Bronchial epithelial cell (primary cell): Measurements from ENCODE around the gene PPP1R12B. TPM values are rescaled to one million over a fixed set of nuclear protein-coding genes. Genes with fewer than 3 reads are reported as not detected.
"Not testable (repeated sequence)": the region's sequence is repeated elsewhere in the genome, so short reads cannot be mapped to it uniquely, and the experiment has no call there.

ENCODE experiments used
- DNase-seq: peaks from one replicate; pipeline ENCODE4 v3.0.0-alpha.2; 2010; ENCODE audit warnings: low read depth
- FAIRE-seq: peaks from 2 replicates; lab custom pipeline; 2011; peaks lifted over from hg19 to GRCh38; lab: Jason Lieb, UNC
- H3K27me3 ChIP-seq: 2 replicates; pipeline ENCODE4 v1.5.1; 2011; ENCODE audit warnings: low read length; ENCODE audit not compliant: control insufficient read depth, insufficient read depth
- H3K36me3 ChIP-seq: 2 replicates; pipeline ENCODE4 v1.5.1; 2011; ENCODE audit warnings: low read length; ENCODE audit not compliant: control insufficient read depth, insufficient read depth
- H3K4me3 ChIP-seq: 2 replicates; pipeline ENCODE4 v1.5.1; 2011; ENCODE audit warnings: mild to moderate bottlenecking, low read depth, low read length, control low read depth
- CTCF ChIP-seq: IDR thresholded peaks from 2 replicates; pipeline ENCODE4 v1.5.1; 2011; ENCODE audit warnings: mild to moderate bottlenecking, moderate library complexity, low read length, control low read depth, inconsistent platforms; ENCODE audit not compliant: insufficient read depth, severe bottlenecking
- total RNA-seq: library from RNA; depleted of rRNA; stranded (reverse); fragments of >200 nt; gene quantifications from 2 replicates; pipeline ENCODE4 v1.2.1, GENCODE V29; 2014

PPP1R12B gene
- total RNA-seq, 1 donor from 2014 or later = 8.7 TPM

GRCh38 chr1:202638019-202638700 lies 289.7 kb downstream of the PPP1R12B start:
- Histone ChIP-seq H3K4me3 (no peak overlapping the region), H3K27me3 (peaks cover 18% of the 10 kb centered on the region), H3K36me3 (no peaks in the 10 kb centered on the region)
- FAIRE-seq (no peak), DNase-seq (no peak)
- TF ChIP-seq CTCF = no peak

- H3K27me3 ChIP-seq = peaks cover 20% of the 10 kb centered on the region
- FAIRE-seq, DNase-seq, H3K36me3 ChIP-seq, H3K4me3 ChIP-seq: not testable (repeated sequence)
Measured at GRCh38 chr1:202638701-202639305, 290.3 kb downstream of the PPP1R12B start.

- DNase-seq (no peak), FAIRE-seq (no peak)
- Histone ChIP-seq H3K27me3 (peaks cover 27% of the 10 kb centered on the region), H3K4me3 (no peak overlapping the region), H3K36me3 (no peaks in the 10 kb centered on the region)
- TF ChIP-seq CTCF = no peak
Measured at GRCh38 chr1:202639500-202639899, 291.0 kb downstream of the PPP1R12B start.

- Histone ChIP-seq H3K4me3 (no peak overlapping the region), H3K27me3 (peaks cover 38% of the 10 kb centered on the region), H3K36me3 (no peaks in the 10 kb centered on the region)
- DNase-seq (no peak), FAIRE-seq (no peak)
- TF ChIP-seq CTCF = no peak
Measured at GRCh38 chr1:202642212-202642611, 293.7 kb downstream of the PPP1R12B start.

Other genes starting within 250 kb of the PPP1R12B start
- gene GPR37L1, start 225.8 kb upstream of the PPP1R12B start, total RNA-seq = under 0.01 TPM in 1 of 2 replicates, not detected in the other
- 30.3 and 33.3 TPM in 2 replicates for gene ARL8A, start 204.0 kb upstream of the PPP1R12B start, total RNA-seq
- under 0.01 TPM in 1 of 2 replicates, not detected in the other for gene PTPN7, start 188.1 kb upstream of the PPP1R12B start, total RNA-seq
- gene LGR6, start 154.9 kb upstream of the PPP1R12B start, total RNA-seq = under 0.01 TPM in 1 of 2 replicates, not detected in the other
- gene UBE2T, start 6.8 kb upstream of the PPP1R12B start, total RNA-seq = 1.9 and 4.7 TPM in 2 replicates